ENCODE data around the gene CALHM4. TPM values are rescaled to one million over a fixed set of nuclear protein-coding genes. Genes with fewer than 3 reads are reported as not detected.

Gene CALHM4
- total and polyA plus RNA-seq, 2 donors (not counting 1 experiment from before 2014, with no cell fraction given), result not detected

GRCh38 chr6:116564311-116564710 is 10.8 kb downstream of the CALHM4 start:
- no peaks in the 10 kb centered on the region for H3K4me1 ChIP-seq (ENCODE audit: control insufficient read depth, extremely low read depth, insufficient read depth, low read length)

GRCh38 chr6:116564921-116565872 is 11.6 kb downstream of the CALHM4 start:
- no peak overlapping the region for H3K9ac ChIP-seq (ENCODE audit: insufficient read depth, low read length)
- no peaks in the 10 kb centered on the region for H3K4me1 ChIP-seq (ENCODE audit: control insufficient read depth, extremely low read depth, insufficient read depth, low read length)
- H3K27ac ChIP-seq (ENCODE audit: insufficient read depth, low read length), result no peak overlapping the region
- no peaks in the 10 kb centered on the region for H3K27me3 ChIP-seq (ENCODE audit: control insufficient read depth, insufficient read depth, low read length)
- TF ChIP-seq, protein P1, sequence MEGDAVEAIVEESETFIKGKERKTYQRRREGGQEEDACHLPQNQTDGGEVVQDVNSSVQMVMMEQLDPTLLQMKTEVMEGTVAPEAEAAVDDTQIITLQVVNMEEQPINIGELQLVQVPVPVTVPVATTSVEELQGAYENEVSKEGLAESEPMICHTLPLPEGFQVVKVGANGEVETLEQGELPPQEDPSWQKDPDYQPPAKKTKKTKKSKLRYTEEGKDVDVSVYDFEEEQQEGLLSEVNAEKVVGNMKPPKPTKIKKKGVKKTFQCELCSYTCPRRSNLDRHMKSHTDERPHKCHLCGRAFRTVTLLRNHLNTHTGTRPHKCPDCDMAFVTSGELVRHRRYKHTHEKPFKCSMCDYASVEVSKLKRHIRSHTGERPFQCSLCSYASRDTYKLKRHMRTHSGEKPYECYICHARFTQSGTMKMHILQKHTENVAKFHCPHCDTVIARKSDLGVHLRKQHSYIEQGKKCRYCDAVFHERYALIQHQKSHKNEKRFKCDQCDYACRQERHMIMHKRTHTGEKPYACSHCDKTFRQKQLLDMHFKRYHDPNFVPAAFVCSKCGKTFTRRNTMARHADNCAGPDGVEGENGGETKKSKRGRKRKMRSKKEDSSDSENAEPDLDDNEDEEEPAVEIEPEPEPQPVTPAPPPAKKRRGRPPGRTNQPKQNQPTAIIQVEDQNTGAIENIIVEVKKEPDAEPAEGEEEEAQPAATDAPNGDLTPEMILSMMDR (conservative IDR thresholded peaks at IDR 0.05 in 1 of 2, IDR thresholded peaks at IDR 0.05 in 1 of 2; ENCODE audit: low read depth in 1 of 2, low read length in 2 of 2), result no peak
- TF ChIP-seq EZH2 (IDR thresholded peaks at IDR 0.05; ENCODE audit: low read length, missing control alignments), result no peak
- H3K36me3 ChIP-seq (ENCODE audit: control insufficient read depth, insufficient read depth, low read length), result no peaks in the 10 kb centered on the region
- H3K4me3 ChIP-seq (replicated peaks in 1 of 4; ENCODE audit: control extremely low read depth in 1 of 4, insufficient read depth in 1 of 4, low read depth in 3 of 4, low read length in 4 of 4), result peak overlapping the region in 1 of 4 experiments; percentile 32
- no peaks in the 10 kb centered on the region for H4K20me1 ChIP-seq (ENCODE audit: control insufficient read depth, extremely low read depth, insufficient read depth, low read length)
- peak in 1 of 2 donors; percentile 56 for DNase-seq (ENCODE audit: low read depth in 2 of 2)
- no peaks in the 10 kb centered on the region for H3K9me3 ChIP-seq (ENCODE audit: control insufficient read depth, insufficient read depth, low read depth, low read length)
- H3K79me2 ChIP-seq (ENCODE audit: control insufficient read depth, insufficient read depth, low read length), result peaks cover 1% of the 10 kb centered on the region
- peak overlapping the region; percentile 63 for H3K4me2 ChIP-seq (ENCODE audit: extremely low read depth, insufficient read depth, low read length)
- H2AFZ ChIP-seq (ENCODE audit: low read length), result peak overlapping the region; percentile 65

More at GRCh38 chr6:116564311-116564710, 10.8 kb downstream of the CALHM4 start:
- peak in 1 of 2 donors; percentile 86 for DNase-seq (ENCODE audit: low read depth in 2 of 2)
- no peaks in the 10 kb centered on the region for H3K9me3 ChIP-seq (ENCODE audit: control insufficient read depth, insufficient read depth, low read depth, low read length)
- TF ChIP-seq, protein P1 (conservative IDR thresholded peaks at IDR 0.05 in 1 of 2, IDR thresholded peaks at IDR 0.05 in 1 of 2; ENCODE audit: low read depth in 1 of 2, low read length in 2 of 2), result no peak
- TF ChIP-seq EZH2 (IDR thresholded peaks at IDR 0.05; ENCODE audit: low read length, missing control alignments), result no peak
- no peak overlapping the region for H3K4me3 ChIP-seq (replicated peaks in 1 of 4; ENCODE audit: control extremely low read depth in 1 of 4, insufficient read depth in 1 of 4, low read depth in 3 of 4, low read length in 4 of 4)
- no peak overlapping the region for H3K9ac ChIP-seq (ENCODE audit: insufficient read depth, low read length)
- no peaks in the 10 kb centered on the region for H3K36me3 ChIP-seq (ENCODE audit: control insufficient read depth, insufficient read depth, low read length)
- H2AFZ ChIP-seq (ENCODE audit: low read length), result no peak overlapping the region
- no peak overlapping the region for H3K27ac ChIP-seq (ENCODE audit: insufficient read depth, low read length)
- no peak overlapping the region for H3K4me2 ChIP-seq (ENCODE audit: extremely low read depth, insufficient read depth, low read length)
- no peaks in the 10 kb centered on the region for H3K27me3 ChIP-seq (ENCODE audit: control insufficient read depth, insufficient read depth, low read length)
- H4K20me1 ChIP-seq (ENCODE audit: control insufficient read depth, extremely low read depth, insufficient read depth, low read length), result no peaks in the 10 kb centered on the region
- H3K79me2 ChIP-seq (ENCODE audit: control insufficient read depth, insufficient read depth, low read length), result no peaks in the 10 kb centered on the region

GRCh38 chr6:116568111-116568510 is 14.6 kb downstream of the CALHM4 start:
- TF ChIP-seq, protein P1 (conservative IDR thresholded peaks at IDR 0.05 in 1 of 2, IDR thresholded peaks at IDR 0.05 in 1 of 2; ENCODE audit: low read depth in 1 of 2, low read length in 2 of 2), result no peak
- no peak for TF ChIP-seq EZH2 (IDR thresholded peaks at IDR 0.05; ENCODE audit: low read length, missing control alignments)
- no peak overlapping the region for H3K4me3 ChIP-seq (replicated peaks in 1 of 4; ENCODE audit: control extremely low read depth in 1 of 4, insufficient read depth in 1 of 4, low read depth in 3 of 4, low read length in 4 of 4)
- H3K9ac ChIP-seq (ENCODE audit: insufficient read depth, low read length), result no peak overlapping the region
- no peaks in the 10 kb centered on the region for H3K9me3 ChIP-seq (ENCODE audit: control insufficient read depth, insufficient read depth, low read depth, low read length)
- H3K36me3 ChIP-seq (ENCODE audit: control insufficient read depth, insufficient read depth, low read length), result no peaks in the 10 kb centered on the region
- no peaks in the 10 kb centered on the region for H4K20me1 ChIP-seq (ENCODE audit: control insufficient read depth, extremely low read depth, insufficient read depth, low read length)
- no peak overlapping the region for H2AFZ ChIP-seq (ENCODE audit: low read length)
- no peak overlapping the region for H3K27ac ChIP-seq (ENCODE audit: insufficient read depth, low read length)
- no peak overlapping the region for H3K4me2 ChIP-seq (ENCODE audit: extremely low read depth, insufficient read depth, low read length)
- DNase-seq (ENCODE audit: low read depth in 2 of 2), result no peak
- no peaks in the 10 kb centered on the region for H3K4me1 ChIP-seq (ENCODE audit: control insufficient read depth, extremely low read depth, insufficient read depth, low read length)
- H3K79me2 ChIP-seq (ENCODE audit: control insufficient read depth, insufficient read depth, low read length), result peaks cover 23% of the 10 kb centered on the region
- no peaks in the 10 kb centered on the region for H3K27me3 ChIP-seq (ENCODE audit: control insufficient read depth, insufficient read depth, low read length)

Measured in fibroblast of lung (primary cell).